Panc1 (cell line): Measurements from ENCODE around the gene PRDX5.

Source experiments
- CTCF ChIP-seq: fragments of 450-650 bp; IDR thresholded peaks from 2 replicates; pipeline ENCODE4 v1.5.1; 2017; ENCODE audit warnings: mild to moderate bottlenecking
- TCF7L2 ChIP-seq: IDR thresholded peaks from 2 replicates; pipeline ENCODE4 v1.6.1; 2011; ENCODE audit warnings: mild to moderate bottlenecking, low read depth, low read length, inconsistent platforms

DNA sequence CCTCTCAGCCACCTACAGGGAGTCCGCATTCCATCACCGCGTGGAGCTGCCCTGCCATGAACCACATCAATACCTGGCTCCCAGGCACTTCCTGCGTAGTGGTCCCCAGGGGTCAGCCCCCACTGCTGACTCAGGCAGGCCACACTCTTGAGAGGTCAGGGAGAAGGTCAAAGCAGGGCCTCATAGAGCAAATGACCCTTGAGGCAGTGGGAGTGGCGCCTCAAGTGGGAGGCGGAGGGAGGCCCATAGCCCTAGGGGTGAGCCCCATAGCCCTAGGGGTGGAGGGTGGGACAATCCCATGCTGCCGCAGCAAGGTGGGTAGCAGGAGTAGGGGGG lies 5.0 kb downstream of the PRDX5 start:
- TF ChIP-seq CTCF (no peak), TCF7L2 (0 out of 2 replicates have a peak, but pooled peaks have one; percentile 39)
